Vagina (tissue), 2 donors: Measurements from ENCODE around the gene PER3. TPM values are rescaled to one million over a fixed set of nuclear protein-coding genes. Genes with fewer than 3 reads are reported as not detected.
A peak's percentile ranks its signal among the peaks of the same experiment; 100 is the strongest.

ENCODE experiments used
- DNase-seq, 2 donors: peaks; one replicate each; pipeline ENCODE4 v3.0.0-alpha.2; 2017; ENCODE audit errors: extremely low spot score in 2 of 2
- H3K27ac ChIP-seq: fragments of 200-600 bp; sonication (generic); one replicate; pipeline ENCODE4 v1.5.1; 2019
- H3K27me3 ChIP-seq: fragments of 200-600 bp; sonication (generic); one replicate; pipeline ENCODE4 v1.5.1; 2019
- H3K36me3 ChIP-seq, 2 donors: fragments of 200-600 bp; sonication (generic); one replicate each; pipeline ENCODE4 v1.5.1; 2017 to 2019
- H3K4me1 ChIP-seq: fragments of 200-600 bp; sonication (generic); one replicate; pipeline ENCODE4 v1.5.1; 2019
- H3K4me3 ChIP-seq, 2 donors: fragments of 200-600 bp; sonication (generic); 1 replicate in 1 of 2; 2 replicates in 1 of 2; pipeline ENCODE4 v1.5.1; 2016 to 2019
- H3K9me3 ChIP-seq: fragments of 200-600 bp; sonication (generic); one replicate; pipeline ENCODE4 v1.5.1; 2019
- CTCF ChIP-seq, 3 experiments: fragments of 450-650 bp in 2 of 3; fragments of 200-600 bp in 1 of 3; sonication (generic) in 1 of 3; IDR thresholded peaks; one replicate each; pipeline ENCODE4 v1.5.1; 2017 to 2019; ENCODE audit warnings: antibody characterized with exemption in 3 of 3, mild to moderate bottlenecking in 2 of 3, moderate library complexity in 2 of 3
- POLR2A ChIP-seq, 2 donors: fragments of 450-650 bp; IDR thresholded peaks; one replicate each; pipeline ENCODE4 v1.6.1; 2017; ENCODE audit warnings: antibody characterized with exemption in 2 of 2, mild to moderate bottlenecking in 2 of 2, moderate library complexity in 2 of 2
- POLR2AphosphoS5 ChIP-seq, 2 donors: sonication (generic); formaldehyde crosslinking; IDR thresholded peaks; one replicate each; pipeline ENCODE4 v1.9.0; 2017; ENCODE audit warnings: antibody characterized with exemption in 2 of 2, mild to moderate bottlenecking in 2 of 2, low read depth in 1 of 2; ENCODE audit not compliant: insufficient read depth in 1 of 2
- intact Hi-C: fragments of 100-400 bp; cut with DNase I; formaldehyde crosslinking; loops from one replicate; pipeline ENCODE4 v1.15.1; 2023
- total RNA-seq: library from RNA; depleted of rRNA; stranded (reverse); fragments of >200 nt; gene quantifications from one replicate; pipeline ENCODE4 v1.2.3, GENCODE V29; 2016

The PER3 gene
- total RNA-seq, 1 donor from 2014 or later, result 24.6 TPM

GRCh38 chr1:7859406-7859805, 75.3 kb downstream of the PER3 start:
- DNase-seq, result peak in 1 of 2 donors; percentile 44
- no peaks in the 10 kb centered on the region for H3K4me1 ChIP-seq
- no peaks in the 10 kb centered on the region for H3K27me3 ChIP-seq
- no peak overlapping the region for H3K4me3 ChIP-seq
- intact Hi-C loops, result no loop called here
- H3K27ac ChIP-seq, result no peak overlapping the region
- H3K9me3 ChIP-seq, result no peaks in the 10 kb centered on the region
- H3K36me3 ChIP-seq, result no peaks in the 10 kb centered on the region
- TF ChIP-seq CTCF (IDR thresholded peaks at IDR 0.05), result no peak
- TF ChIP-seq POLR2A (IDR thresholded peaks at IDR 0.05), result no peak
- TF ChIP-seq POLR2AphosphoS5 (IDR thresholded peaks at IDR 0.05; ENCODE audit: insufficient read depth in 1 of 2, low read depth in 1 of 2), result no peak

DNA sequence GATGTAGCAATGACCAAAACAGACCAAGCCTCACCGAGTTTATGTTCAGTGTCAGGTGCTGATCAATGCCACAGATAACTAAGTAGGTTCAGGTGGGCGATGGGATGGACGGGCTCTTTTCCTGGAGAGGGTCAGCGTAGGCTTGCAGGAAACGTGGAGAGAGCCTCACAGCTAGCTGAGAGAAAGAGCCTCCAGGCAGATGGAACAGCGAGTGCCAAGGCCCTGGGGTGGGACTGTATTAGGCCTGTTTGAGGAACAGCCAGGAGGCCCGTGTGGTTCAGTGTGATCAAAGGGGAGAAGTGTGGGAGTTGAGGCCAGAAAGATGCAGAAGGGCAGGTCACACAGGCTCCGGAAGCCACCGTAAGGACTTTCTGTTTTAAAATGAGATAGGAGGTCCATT, 76.0 kb downstream of the PER3 start:
- intact Hi-C loops, result no loop called here
- Histone ChIP-seq H3K27ac (no peak overlapping the region), H3K4me3 (no peak overlapping the region), H3K9me3 (no peaks in the 10 kb centered on the region), H3K4me1 (no peaks in the 10 kb centered on the region), H3K36me3 (no peaks in the 10 kb centered on the region), H3K27me3 (no peaks in the 10 kb centered on the region)
- TF ChIP-seq POLR2AphosphoS5 (IDR thresholded peaks at IDR 0.05; ENCODE audit: insufficient read depth in 1 of 2, low read depth in 1 of 2) (no peak), CTCF (IDR thresholded peaks at IDR 0.05) (no peak), POLR2A (IDR thresholded peaks at IDR 0.05) (no peak)
- peak in 1 of 2 donors; percentile 52 for DNase-seq

GRCh38 chr1:7861452-7861851, 77.4 kb downstream of the PER3 start:
- no peaks in the 10 kb centered on the region for H3K9me3 ChIP-seq
- no peak for TF ChIP-seq POLR2AphosphoS5 (IDR thresholded peaks at IDR 0.05; ENCODE audit: insufficient read depth in 1 of 2, low read depth in 1 of 2)
- TF ChIP-seq CTCF (IDR thresholded peaks at IDR 0.05), result no peak
- no peak for TF ChIP-seq POLR2A (IDR thresholded peaks at IDR 0.05)
- intact Hi-C loops, result no loop called here
- H3K27ac ChIP-seq, result no peak overlapping the region
- no peaks in the 10 kb centered on the region for H3K36me3 ChIP-seq
- H3K4me1 ChIP-seq, result no peaks in the 10 kb centered on the region
- no peak overlapping the region for H3K4me3 ChIP-seq
- no peaks in the 10 kb centered on the region for H3K27me3 ChIP-seq
- DNase-seq, result peak in 1 of 2 donors; percentile 42

DNA sequence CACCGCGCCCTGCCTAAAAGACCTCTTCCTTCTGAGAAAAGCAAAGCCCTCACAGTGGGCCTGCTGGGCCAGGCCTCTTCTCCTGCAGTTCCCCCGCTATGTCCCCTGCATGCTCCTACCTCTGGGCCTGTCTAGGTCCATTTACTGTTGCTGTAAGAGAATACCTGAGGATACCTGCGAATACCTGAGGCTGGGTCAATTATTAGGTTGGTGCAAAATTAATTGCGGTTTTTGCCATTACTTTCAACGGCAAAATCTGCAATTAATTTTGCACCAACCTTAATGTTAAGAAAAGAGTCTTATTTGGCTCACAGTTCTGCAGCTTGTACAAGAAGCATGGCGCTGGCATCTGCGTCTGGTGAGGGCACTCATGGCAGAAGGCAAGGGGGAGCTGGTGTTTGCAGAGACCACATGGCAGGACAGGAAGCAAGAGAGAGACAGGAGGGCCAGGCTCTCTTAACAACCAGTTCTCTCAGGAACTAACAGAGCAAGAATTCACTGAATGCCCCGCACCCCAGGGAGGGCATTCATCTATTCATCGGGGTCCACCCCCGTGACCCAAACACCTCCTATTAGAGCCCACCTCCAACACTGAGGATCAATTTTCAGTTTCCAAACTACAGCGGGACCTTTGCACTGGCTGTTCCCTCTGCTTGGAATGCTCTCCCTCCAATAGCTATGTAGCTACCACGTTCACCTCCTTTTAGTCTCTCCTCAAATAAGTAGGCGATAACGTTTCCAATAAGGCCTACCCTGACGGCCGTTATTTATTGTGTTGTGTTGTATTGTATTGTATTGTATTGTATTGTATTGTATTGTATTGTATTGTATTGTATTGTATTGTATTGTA, 78.3 kb downstream of the PER3 start:
- H3K27me3 ChIP-seq, result no peaks in the 10 kb centered on the region
- TF ChIP-seq CTCF (IDR thresholded peaks at IDR 0.05) (no peak), POLR2AphosphoS5 (IDR thresholded peaks at IDR 0.05; ENCODE audit: insufficient read depth in 1 of 2, low read depth in 1 of 2) (no peak), POLR2A (IDR thresholded peaks at IDR 0.05) (no peak)
- no peaks in the 10 kb centered on the region for H3K36me3 ChIP-seq
- no peaks in the 10 kb centered on the region for H3K9me3 ChIP-seq
- no peak overlapping the region for H3K4me3 ChIP-seq
- H3K27ac ChIP-seq, result no peak overlapping the region
- H3K4me1 ChIP-seq, result no peaks in the 10 kb centered on the region
- intact Hi-C loops, result no loop called here
- peak in 1 of 2 donors; percentile 32 for DNase-seq

DNA sequence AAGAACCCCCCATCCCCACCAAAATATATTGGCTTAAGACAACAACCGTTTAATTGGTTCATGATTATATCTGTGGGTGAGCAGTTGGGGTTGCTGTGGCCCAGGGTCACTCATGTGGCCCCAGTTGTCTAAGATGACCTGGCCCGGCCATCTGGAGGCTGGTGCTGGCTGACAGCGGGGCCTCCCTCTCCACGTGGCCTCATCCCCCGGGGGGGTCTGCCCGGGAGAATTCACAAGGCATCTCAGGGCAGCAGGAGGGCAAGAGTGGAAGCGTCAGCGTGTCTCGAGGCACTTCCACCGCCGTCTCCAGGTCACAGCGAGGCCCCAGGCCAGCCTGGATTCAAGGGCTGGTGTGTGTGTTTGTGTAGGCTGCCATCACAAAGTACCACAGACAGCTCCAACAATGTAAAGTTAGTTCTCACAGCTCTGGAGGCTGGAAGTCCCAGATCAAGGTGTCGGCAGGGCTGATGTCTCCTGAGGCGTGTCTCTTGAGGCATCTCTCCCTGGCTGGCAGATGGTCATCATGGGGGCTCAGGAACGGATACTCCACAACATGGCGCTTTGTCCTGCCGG, 79.8 kb downstream of the PER3 start:
- DNase-seq, result peak in 1 of 2 donors; percentile 56
- Histone ChIP-seq H3K27ac (no peak overlapping the region), H3K9me3 (no peaks in the 10 kb centered on the region), H3K4me1 (no peaks in the 10 kb centered on the region), H3K36me3 (no peaks in the 10 kb centered on the region), H3K27me3 (no peaks in the 10 kb centered on the region), H3K4me3 (no peak overlapping the region)
- TF ChIP-seq POLR2A (IDR thresholded peaks at IDR 0.05), result no peak
- no peak for TF ChIP-seq POLR2AphosphoS5 (IDR thresholded peaks at IDR 0.05; ENCODE audit: insufficient read depth in 1 of 2, low read depth in 1 of 2)
- TF ChIP-seq CTCF (IDR thresholded peaks at IDR 0.05), result no peak
- intact Hi-C loops, result no loop called here
